Measurements from ENCODE around the gene ZNF581.

The ZNF581 gene

GRCh38 chr19:55611300-55611982 is 32.0 kb upstream of the ZNF581 start:
- no peak for DNase-seq

GRCh38 chr19:55611983-55612645 is 31.3 kb upstream of the ZNF581 start:
- no peak for DNase-seq

GRCh38 chr19:55613396-55613795 is 30.1 kb upstream of the ZNF581 start:
- DNase-seq: no peak

- no peak for DNase-seq
Measured at GRCh38 chr19:55613930-55614710, 29.3 kb upstream of the ZNF581 start.

GRCh38 chr19:55614711-55615542 is 28.5 kb upstream of the ZNF581 start:
- DNase-seq: no peak

- no peak for DNase-seq
Measured at GRCh38 chr19:55615543-55616394, 27.7 kb upstream of the ZNF581 start.

GRCh38 chr19:55616395-55616875 is 27.0 kb upstream of the ZNF581 start:
- DNase-seq: no peak

- DNase-seq: no peak
Measured at GRCh38 chr19:55617426-55617825, 26.0 kb upstream of the ZNF581 start.

- no peak for DNase-seq
Measured at GRCh38 chr19:55618426-55618825, 25.0 kb upstream of the ZNF581 start.

GRCh38 chr19:55619286-55619685 is 24.2 kb upstream of the ZNF581 start:
- DNase-seq: no peak

GRCh38 chr19:55620410-55621204 is 22.8 kb upstream of the ZNF581 start:
- peak in 1 of 5 experiments; percentile 35 for DNase-seq

GRCh38 chr19:55621205-55621672 is 22.2 kb upstream of the ZNF581 start:
- no peak for DNase-seq

- DNase-seq: no peak
Measured at GRCh38 chr19:55621673-55622231, 21.7 kb upstream of the ZNF581 start.

GRCh38 chr19:55622242-55622969 is 21.0 kb upstream of the ZNF581 start:
- DNase-seq: no peak

- DNase-seq: no peak
Measured at GRCh38 chr19:55623130-55623529, 20.3 kb upstream of the ZNF581 start.

GRCh38 chr19:55623561-55623960 is 19.9 kb upstream of the ZNF581 start:
- DNase-seq: no peak

- peak; percentile 88 to 92 (median 90) for DNase-seq
Measured at GRCh38 chr19:55624109-55625003, 19.1 kb upstream of the ZNF581 start, which contains the start of gene ZNF784. ZNF784 (minus strand) TSS chr19:55624566; CDS start chr19:55624561, 5 bp downstream.

- DNase-seq: no peak
Measured at GRCh38 chr19:55625004-55625326, 18.5 kb upstream of the ZNF581 start.

Data from T-helper 2 cell (primary cell).